ENCODE measurements around the gene EGFL7.

EGFL7 gene

GRCh38 chr9:136695955-136696354 is 33.2 kb downstream of the EGFL7 start:
- DNase-seq (ENCODE audit: extremely low spot score), result no peak

GRCh38 chr9:136696502-136696901 is 33.8 kb downstream of the EGFL7 start:
- TF ChIP-seq, protein P1, sequence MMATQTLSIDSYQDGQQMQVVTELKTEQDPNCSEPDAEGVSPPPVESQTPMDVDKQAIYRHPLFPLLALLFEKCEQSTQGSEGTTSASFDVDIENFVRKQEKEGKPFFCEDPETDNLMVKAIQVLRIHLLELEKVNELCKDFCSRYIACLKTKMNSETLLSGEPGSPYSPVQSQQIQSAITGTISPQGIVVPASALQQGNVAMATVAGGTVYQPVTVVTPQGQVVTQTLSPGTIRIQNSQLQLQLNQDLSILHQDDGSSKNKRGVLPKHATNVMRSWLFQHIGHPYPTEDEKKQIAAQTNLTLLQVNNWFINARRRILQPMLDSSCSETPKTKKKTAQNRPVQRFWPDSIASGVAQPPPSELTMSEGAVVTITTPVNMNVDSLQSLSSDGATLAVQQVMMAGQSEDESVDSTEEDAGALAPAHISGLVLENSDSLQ (IDR thresholded peaks at IDR 0.05), result no peak
- TF ChIP-seq L3MBTL2 (conservative IDR thresholded peaks at IDR 0.05) (no peak), ARNT (IDR thresholded peaks at IDR 0.05) (no peak), LEF1 (IDR thresholded peaks at IDR 0.05; ENCODE audit: borderline replicate concordance) (no peak), HDGF (IDR thresholded peaks at IDR 0.05; ENCODE audit: borderline replicate concordance) (no peak), TARDBP (IDR thresholded peaks at IDR 0.05) (no peak), ZNF384 (IDR thresholded peaks at IDR 0.05) (no peak), BHLHE40 (IDR thresholded peaks at IDR 0.05; ENCODE audit: borderline replicate concordance) (no peak), CTBP1 (IDR thresholded peaks at IDR 0.05; ENCODE audit: borderline replicate concordance) (no peak), SP1 (IDR thresholded peaks at IDR 0.05) (no peak), SUZ12 (IDR thresholded peaks at IDR 0.05) (no peak), FOXK2 (IDR thresholded peaks at IDR 0.05) (no peak), ELF4 (IDR thresholded peaks at IDR 0.05) (no peak), NFRKB (IDR thresholded peaks at IDR 0.05) (no peak), FOXA1 (IDR thresholded peaks at IDR 0.05) (no peak), FOXM1 (IDR thresholded peaks at IDR 0.05; ENCODE audit: borderline replicate concordance) (no peak)
- CTCF ChIA-PET, result no interaction called here
- DNase-seq (ENCODE audit: extremely low spot score), result no peak
- POLR2A ChIA-PET, result no interaction called here

More at GRCh38 chr9:136695955-136696354, 33.2 kb downstream of the EGFL7 start:
- POLR2A ChIA-PET, result no interaction called here
- CTCF ChIA-PET, result interaction anchor here (2.6 kb wide), 1 partner anchor 24 kb away, joined by 9 read pairs; no protein-coding TSS in a partner anchor
- no peak for TF ChIP-seq BHLHE40 (IDR thresholded peaks at IDR 0.05; ENCODE audit: borderline replicate concordance)
- TF ChIP-seq CTBP1 (IDR thresholded peaks at IDR 0.05; ENCODE audit: borderline replicate concordance), result no peak
- no peak for TF ChIP-seq FOXA1 (IDR thresholded peaks at IDR 0.05)
- TF ChIP-seq HDGF (IDR thresholded peaks at IDR 0.05; ENCODE audit: borderline replicate concordance), result no peak
- TF ChIP-seq LEF1 (IDR thresholded peaks at IDR 0.05; ENCODE audit: borderline replicate concordance), result no peak
- TF ChIP-seq ELF4 (IDR thresholded peaks at IDR 0.05), result no peak
- no peak for TF ChIP-seq ARNT (IDR thresholded peaks at IDR 0.05)
- TF ChIP-seq TARDBP (IDR thresholded peaks at IDR 0.05), result no peak
- no peak for TF ChIP-seq FOXK2 (IDR thresholded peaks at IDR 0.05)
- TF ChIP-seq FOXM1 (IDR thresholded peaks at IDR 0.05; ENCODE audit: borderline replicate concordance), result no peak
- no peak for TF ChIP-seq SP1 (IDR thresholded peaks at IDR 0.05)
- TF ChIP-seq ZNF384 (IDR thresholded peaks at IDR 0.05), result no peak
- TF ChIP-seq SUZ12 (IDR thresholded peaks at IDR 0.05), result no peak
- TF ChIP-seq NFRKB (IDR thresholded peaks at IDR 0.05), result no peak
- TF ChIP-seq, protein P1 (IDR thresholded peaks at IDR 0.05), result no peak

DNA sequence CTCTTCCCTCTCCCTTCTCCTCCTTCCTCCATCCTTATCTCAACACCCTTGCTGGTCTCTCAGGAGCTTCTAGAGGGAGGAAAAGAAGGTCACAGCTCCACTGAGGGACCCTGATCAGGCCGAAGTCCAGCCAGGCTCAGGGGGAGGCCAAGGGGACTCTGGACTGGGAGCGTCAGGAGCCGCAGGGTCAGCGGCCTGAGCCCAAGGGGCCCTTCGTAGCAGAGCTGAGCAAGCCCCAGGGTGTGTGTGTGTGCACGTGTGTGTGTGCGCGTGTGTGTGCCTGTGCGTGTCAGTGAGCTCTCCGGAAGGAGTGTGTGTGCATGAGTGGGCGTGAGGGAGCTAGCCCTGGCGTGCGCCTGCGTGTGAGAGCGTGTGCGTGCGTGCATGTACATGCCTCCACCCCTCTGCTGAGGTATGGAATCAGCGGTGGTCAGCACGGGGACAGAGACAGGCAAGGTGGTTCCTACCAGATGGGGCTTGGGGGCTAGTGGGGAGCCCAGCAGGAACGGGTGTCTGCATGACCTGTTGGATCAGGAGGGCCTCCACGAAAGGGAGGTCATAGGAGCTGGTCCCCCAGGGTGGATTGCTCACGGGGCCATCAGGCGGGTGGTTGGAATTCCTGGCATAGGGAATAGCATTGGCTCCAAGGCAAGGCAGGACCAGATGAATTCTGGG is 34.6 kb downstream of the EGFL7 start:
- POLR2A ChIA-PET, result no interaction called here

GRCh38 chr9:136697821-136698526 is 35.3 kb downstream of the EGFL7 start:
- ChIA-PET POLR2A (no interaction called here), CTCF (no interaction called here)
- no peak for DNase-seq (ENCODE audit: extremely low spot score)
- TF ChIP-seq TARDBP (IDR thresholded peaks at IDR 0.05) (no peak), LEF1 (IDR thresholded peaks at IDR 0.05; ENCODE audit: borderline replicate concordance) (no peak), NFRKB (IDR thresholded peaks at IDR 0.05) (no peak), FOXA1 (IDR thresholded peaks at IDR 0.05) (no peak), FOXK2 (IDR thresholded peaks at IDR 0.05) (no peak), L3MBTL2 (conservative IDR thresholded peaks at IDR 0.05) (no peak), CTBP1 (IDR thresholded peaks at IDR 0.05; ENCODE audit: borderline replicate concordance) (no peak), FOXM1 (IDR thresholded peaks at IDR 0.05; ENCODE audit: borderline replicate concordance) (no peak), SP1 (IDR thresholded peaks at IDR 0.05) (no peak), ARNT (IDR thresholded peaks at IDR 0.05) (no peak), SUZ12 (IDR thresholded peaks at IDR 0.05) (no peak), BHLHE40 (IDR thresholded peaks at IDR 0.05; ENCODE audit: borderline replicate concordance) (no peak), HDGF (IDR thresholded peaks at IDR 0.05; ENCODE audit: borderline replicate concordance) (no peak), ZNF384 (IDR thresholded peaks at IDR 0.05) (no peak), ELF4 (IDR thresholded peaks at IDR 0.05) (no peak)
- TF ChIP-seq, protein P1 (IDR thresholded peaks at IDR 0.05), result no peak

More for the DNA sequence above, 34.6 kb downstream of the EGFL7 start:
- no peak for TF ChIP-seq HDGF (IDR thresholded peaks at IDR 0.05; ENCODE audit: borderline replicate concordance)
- TF ChIP-seq ELF4 (IDR thresholded peaks at IDR 0.05), result no peak
- no peak for TF ChIP-seq ARNT (IDR thresholded peaks at IDR 0.05)
- TF ChIP-seq, protein P1 (IDR thresholded peaks at IDR 0.05), result no peak
- TF ChIP-seq FOXM1 (IDR thresholded peaks at IDR 0.05; ENCODE audit: borderline replicate concordance), result no peak
- no peak for TF ChIP-seq FOXA1 (IDR thresholded peaks at IDR 0.05)
- no peak for TF ChIP-seq FOXK2 (IDR thresholded peaks at IDR 0.05)
- TF ChIP-seq BHLHE40 (IDR thresholded peaks at IDR 0.05; ENCODE audit: borderline replicate concordance), result no peak
- TF ChIP-seq LEF1 (IDR thresholded peaks at IDR 0.05; ENCODE audit: borderline replicate concordance), result no peak
- no peak for TF ChIP-seq SUZ12 (IDR thresholded peaks at IDR 0.05)
- TF ChIP-seq NFRKB (IDR thresholded peaks at IDR 0.05), result no peak
- TF ChIP-seq TARDBP (IDR thresholded peaks at IDR 0.05), result no peak
- CTCF ChIA-PET, result no interaction called here
- no peak for DNase-seq (ENCODE audit: extremely low spot score)

All from HEK293T (cell line).